OCI-LY1 (cell line): ENCODE measurements around the gene C11orf98.
A peak's percentile ranks its signal among the peaks of the same experiment; 100 is the strongest.

Source experiments
- H2AFZ ChIP-seq: fragments of 200-600 bp; sonication (generic), shearing (Covaris generic); 2 replicates; pipeline ENCODE4 v1.6.0; 2014; ENCODE audit warnings: antibody characterized with exemption, mild to moderate bottlenecking, low read length
- H3F3A ChIP-seq: fragments of 200-600 bp; sonication (generic), shearing (Covaris generic); 2 replicates; pipeline ENCODE4 v1.6.0; 2014; ENCODE audit warnings: mild to moderate bottlenecking, antibody characterized with exemption, low read length, moderate library complexity; ENCODE audit not compliant: insufficient read depth
- H3K27ac ChIP-seq: fragments of 200-600 bp; sonication (generic); 2 replicates; pipeline ENCODE4 v1.5.1; 2014; ENCODE audit warnings: low read length, mixed run types, mild to moderate bottlenecking, low read depth; ENCODE audit not compliant: poor library complexity, severe bottlenecking
- H3K27me3 ChIP-seq: fragments of 200-600 bp; sonication (generic); 2 replicates; pipeline ENCODE4 v1.6.0; 2014; ENCODE audit warnings: antibody characterized with exemption, mild to moderate bottlenecking, low read length, moderate library complexity; ENCODE audit not compliant: insufficient read depth
- H3K36me3 ChIP-seq: fragments of 200-600 bp; sonication (generic); 2 replicates; pipeline ENCODE4 v1.6.1; 2014; ENCODE audit warnings: mild to moderate bottlenecking, antibody characterized with exemption, low read length, moderate library complexity, mixed read lengths; ENCODE audit not compliant: insufficient read depth
- H3K4me1 ChIP-seq: fragments of 200-600 bp; sonication (generic); 2 replicates; pipeline ENCODE4 v1.5.1; 2014; ENCODE audit warnings: mild to moderate bottlenecking, low read length, moderate library complexity; ENCODE audit not compliant: insufficient read depth, severe bottlenecking
- H3K4me2 ChIP-seq: fragments of 200-600 bp; sonication (generic), shearing (Covaris generic); 2 replicates; pipeline ENCODE4 v1.6.1; 2014; ENCODE audit warnings: low read length
- H3K4me3 ChIP-seq: fragments of 200-600 bp; sonication (generic); 2 replicates; pipeline ENCODE4 v1.5.1; 2014; ENCODE audit warnings: low read length, low read depth, mild to moderate bottlenecking, mixed read lengths; ENCODE audit not compliant: poor library complexity, severe bottlenecking
- H3K79me2 ChIP-seq: fragments of 200-600 bp; shearing (Covaris generic); 2 replicates; pipeline ENCODE4 v1.6.1; 2016; ENCODE audit warnings: mixed run types, low read length, mixed read lengths; ENCODE audit not compliant: insufficient read depth
- H3K9ac ChIP-seq: fragments of 200-600 bp; sonication (generic), shearing (Covaris generic); 2 replicates; pipeline ENCODE4 v1.6.1; 2014; ENCODE audit warnings: mild to moderate bottlenecking, low read length, mixed read lengths
- H3K9me2 ChIP-seq: fragments of 200-600 bp; sonication (generic), shearing (Covaris generic); 2 replicates; pipeline ENCODE4 v1.6.1; 2014; ENCODE audit warnings: low read depth, mild to moderate bottlenecking, low read length, mixed read lengths
- H3K9me3 ChIP-seq: fragments of 200-600 bp; shearing (Covaris generic); 2 replicates; pipeline ENCODE4 v1.6.1; 2014; ENCODE audit warnings: low read length, mixed read lengths
- H4K20me1 ChIP-seq: fragments of 200-600 bp; sonication (generic), shearing (Covaris generic); 2 replicates; pipeline ENCODE4 v1.6.0; 2016; ENCODE audit warnings: mild to moderate bottlenecking, low read length; ENCODE audit not compliant: insufficient read depth
- CTCF ChIP-seq: fragments of 200-600 bp; sonication (generic), shearing (Covaris generic); IDR thresholded peaks from 2 replicates; pipeline ENCODE4 v1.5.1; 2017; ENCODE audit warnings: mild to moderate bottlenecking, antibody characterized with exemption, low read length, moderate library complexity, mixed read lengths
- EZH2 ChIP-seq: fragments of 200-600 bp; sonication (generic), shearing (Covaris generic); IDR thresholded peaks from 2 replicates; pipeline ENCODE4 v1.8.0; 2017; ENCODE audit warnings: borderline replicate concordance, mixed run types, mild to moderate bottlenecking, antibody characterized with exemption, low read length, moderate library complexity, mixed read lengths

C11orf98 gene

GRCh38 chr11:62669420-62670161, 4.6 kb upstream of the C11orf98 start:
- Histone ChIP-seq H4K20me1 (no peaks in the 10 kb centered on the region), H3K36me3 (peaks cover 42% of the 10 kb centered on the region), H3F3A (no peaks in the 10 kb centered on the region), H3K9ac (peak overlapping the region; percentile 21; the same call in 1 of the 2 replicates), H3K9me3 (no peaks in the 10 kb centered on the region), H3K4me3 (peak overlapping the region; percentile 91), H3K9me2 (no peaks in the 10 kb centered on the region), H3K4me2 (peak overlapping the region; percentile 93), H3K27ac (peak overlapping the region; percentile 93), H2AFZ (no peak overlapping the region), H3K4me1 (peaks cover 60% of the 10 kb centered on the region), H3K79me2 (peaks cover 8% of the 10 kb centered on the region; the same call in 1 of the 2 replicates), H3K27me3 (no peaks in the 10 kb centered on the region)
- TF ChIP-seq CTCF: no peak
- no peak for TF ChIP-seq EZH2

- H3K4me1 ChIP-seq: peaks cover 55% of the 10 kb centered on the region
- peak overlapping the region; percentile 94 for H3K4me3 ChIP-seq
- peak overlapping the region; percentile 94 for H3K4me2 ChIP-seq
- H3K9me3 ChIP-seq: no peaks in the 10 kb centered on the region
- H3K36me3 ChIP-seq: peaks cover 38% of the 10 kb centered on the region
- H4K20me1 ChIP-seq: no peaks in the 10 kb centered on the region
- peak overlapping the region; percentile 93 for H3K27ac ChIP-seq
- H3K9me2 ChIP-seq: no peaks in the 10 kb centered on the region
- peak overlapping the region; percentile 99 for H3K9ac ChIP-seq
- H3F3A ChIP-seq: no peaks in the 10 kb centered on the region
- no peak for TF ChIP-seq CTCF
- TF ChIP-seq EZH2: no peak
- no peaks in the 10 kb centered on the region for H3K27me3 ChIP-seq
- H2AFZ ChIP-seq: no peak overlapping the region
- H3K79me2 ChIP-seq: peaks cover 15% of the 10 kb centered on the region; the same call in 1 of the 2 replicates
Measured at GRCh38 chr11:62667460-62667859, 2.5 kb upstream of the C11orf98 start.

DNA sequence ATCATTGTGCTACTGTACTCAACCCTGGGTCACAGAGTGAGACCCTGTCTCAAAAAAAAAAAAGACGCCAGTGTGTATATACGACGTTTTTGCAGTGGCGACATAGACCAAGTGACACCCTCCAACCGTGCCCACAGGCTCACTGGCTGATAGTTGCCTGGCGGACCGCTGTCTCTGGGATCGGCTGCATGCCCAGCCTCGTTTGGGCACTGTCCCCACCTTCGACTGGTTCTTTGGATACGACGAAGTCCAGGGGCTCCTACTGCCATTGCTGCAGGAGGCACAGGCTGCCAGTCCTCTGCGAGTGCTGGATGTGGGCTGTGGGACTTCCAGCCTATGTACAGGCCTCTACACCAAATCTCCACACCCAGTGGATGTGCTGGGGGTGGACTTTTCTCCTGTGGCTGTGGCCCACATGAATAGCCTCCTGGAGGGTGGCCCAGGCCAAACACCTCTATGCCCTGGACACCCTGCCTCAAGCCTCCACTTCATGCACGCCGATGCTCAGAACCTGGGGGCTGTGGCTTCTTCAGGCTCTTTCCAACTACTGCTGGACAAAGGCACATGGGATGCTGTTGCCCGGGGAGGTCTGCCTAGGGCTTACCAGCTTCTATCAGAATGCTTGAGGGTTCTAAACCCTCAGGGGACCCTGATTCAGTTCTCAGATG, 1.4 kb upstream of the C11orf98 start:
- peak overlapping the region; percentile 94 for H3K4me3 ChIP-seq
- H3K79me2 ChIP-seq: peaks cover 15% of the 10 kb centered on the region; the same call in 1 of the 2 replicates
- H3K9me2 ChIP-seq: no peaks in the 10 kb centered on the region
- H3K4me2 ChIP-seq: peak overlapping the region; percentile 94
- H3K27me3 ChIP-seq: no peaks in the 10 kb centered on the region
- H3K9ac ChIP-seq: peak overlapping the region; percentile 99
- peak overlapping the region; percentile 93 for H3K27ac ChIP-seq
- H3K9me3 ChIP-seq: no peaks in the 10 kb centered on the region
- H3F3A ChIP-seq: no peaks in the 10 kb centered on the region
- peaks cover 53% of the 10 kb centered on the region for H3K4me1 ChIP-seq
- TF ChIP-seq EZH2 (no peak), CTCF (no peak)
- H4K20me1 ChIP-seq: no peaks in the 10 kb centered on the region
- H3K36me3 ChIP-seq: peaks cover 45% of the 10 kb centered on the region
- H2AFZ ChIP-seq: no peak overlapping the region
